ENCODE data around the gene DNAJC17. TPM values are rescaled to one million over a fixed set of nuclear protein-coding genes. Genes with fewer than 3 reads are reported as not detected.
A peak's percentile ranks its signal among the peaks of the same experiment; 100 is the strongest.

The DNAJC17 gene
- total RNA-seq, 1 donor: 14.8 TPM

DNA sequence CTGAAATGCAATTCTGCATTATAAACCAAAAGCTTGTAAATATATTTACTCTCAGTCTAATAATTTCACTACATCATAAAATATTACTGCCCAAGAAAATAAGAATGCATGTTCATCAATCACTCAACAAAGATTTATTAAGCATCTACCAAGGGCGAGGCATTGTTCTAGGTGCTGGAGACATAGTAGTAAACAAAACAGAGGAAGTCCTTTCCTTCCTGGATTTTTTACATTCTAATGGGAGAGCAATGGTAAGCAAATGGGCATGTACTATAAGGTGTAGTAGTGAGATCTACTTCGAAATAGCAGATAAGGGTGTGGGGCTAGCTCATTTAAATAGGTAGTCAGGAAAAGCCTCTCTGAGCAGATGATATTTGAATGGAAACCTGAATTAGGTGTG, 11.2 kb downstream of the DNAJC17 start:
- TF ChIP-seq, protein P1, sequence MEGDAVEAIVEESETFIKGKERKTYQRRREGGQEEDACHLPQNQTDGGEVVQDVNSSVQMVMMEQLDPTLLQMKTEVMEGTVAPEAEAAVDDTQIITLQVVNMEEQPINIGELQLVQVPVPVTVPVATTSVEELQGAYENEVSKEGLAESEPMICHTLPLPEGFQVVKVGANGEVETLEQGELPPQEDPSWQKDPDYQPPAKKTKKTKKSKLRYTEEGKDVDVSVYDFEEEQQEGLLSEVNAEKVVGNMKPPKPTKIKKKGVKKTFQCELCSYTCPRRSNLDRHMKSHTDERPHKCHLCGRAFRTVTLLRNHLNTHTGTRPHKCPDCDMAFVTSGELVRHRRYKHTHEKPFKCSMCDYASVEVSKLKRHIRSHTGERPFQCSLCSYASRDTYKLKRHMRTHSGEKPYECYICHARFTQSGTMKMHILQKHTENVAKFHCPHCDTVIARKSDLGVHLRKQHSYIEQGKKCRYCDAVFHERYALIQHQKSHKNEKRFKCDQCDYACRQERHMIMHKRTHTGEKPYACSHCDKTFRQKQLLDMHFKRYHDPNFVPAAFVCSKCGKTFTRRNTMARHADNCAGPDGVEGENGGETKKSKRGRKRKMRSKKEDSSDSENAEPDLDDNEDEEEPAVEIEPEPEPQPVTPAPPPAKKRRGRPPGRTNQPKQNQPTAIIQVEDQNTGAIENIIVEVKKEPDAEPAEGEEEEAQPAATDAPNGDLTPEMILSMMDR (IDR thresholded peaks at IDR 0.05; ENCODE audit: extremely low read depth, low read depth, low read length): no peak
- peaks cover 4% of the 10 kb centered on the region for H3K36me3 ChIP-seq (ENCODE audit: insufficient read depth, low read length)
- H3K4me2 ChIP-seq (ENCODE audit: insufficient read depth, low read length): no peak overlapping the region
- H3K79me2 ChIP-seq (ENCODE audit: insufficient read depth, low read length): peaks cover 55% of the 10 kb centered on the region
- no peak overlapping the region for H2AFZ ChIP-seq (ENCODE audit: low read length)
- H3K9me3 ChIP-seq (ENCODE audit: low read depth, low read length): no peaks in the 10 kb centered on the region
- H3K27ac ChIP-seq (ENCODE audit: low read depth, low read length): no peak overlapping the region
- no peak overlapping the region for H3K4me3 ChIP-seq (ENCODE audit: insufficient read depth, low read length)
- no peak for DNase-seq (ENCODE audit: insufficient read length, low spot score, missing footprints)
- H3K27me3 ChIP-seq (ENCODE audit: insufficient read depth, low read length): no peaks in the 10 kb centered on the region
- peaks cover 9% of the 10 kb centered on the region for H4K20me1 ChIP-seq (ENCODE audit: insufficient read depth, low read length)
- peaks cover 11% of the 10 kb centered on the region for H3K4me1 ChIP-seq (ENCODE audit: insufficient read depth, low read length)

DNA sequence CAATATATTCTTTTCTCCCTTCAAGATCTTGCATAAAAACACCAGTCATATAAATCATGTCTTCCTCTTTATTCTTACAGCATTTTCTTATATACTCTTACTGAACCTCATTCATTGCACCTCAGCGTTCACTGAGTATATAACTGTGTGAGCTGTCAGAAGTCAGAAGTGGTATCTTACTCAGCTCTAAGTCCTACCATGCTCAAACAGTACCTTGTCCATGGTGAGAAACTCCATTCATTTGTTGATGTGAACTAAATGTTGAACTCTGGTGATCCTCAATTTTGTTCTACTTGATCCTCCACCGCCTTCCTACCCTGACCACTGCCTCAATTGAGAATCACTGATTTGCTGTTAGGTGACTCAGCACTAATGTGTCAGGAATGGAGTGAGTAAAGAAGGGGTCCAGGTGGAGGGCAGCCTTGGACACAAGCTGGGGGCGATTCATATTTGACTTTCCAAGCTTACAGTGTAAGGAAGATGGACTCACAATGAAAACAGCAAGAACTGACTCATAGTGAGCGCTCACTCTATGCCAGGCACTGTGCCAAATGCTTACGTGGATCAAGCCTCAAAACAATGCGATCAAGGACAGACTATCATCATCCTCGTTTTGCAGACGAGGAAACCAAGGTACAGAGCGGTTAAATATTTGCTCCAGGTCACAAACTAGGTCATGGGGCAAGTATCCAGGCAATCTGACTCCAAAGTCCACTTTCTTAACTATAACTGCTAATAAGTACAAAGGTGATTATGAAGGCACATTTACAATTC, 13.9 kb downstream of the DNAJC17 start:
- Histone ChIP-seq H3K79me2 (ENCODE audit: insufficient read depth, low read length) (peaks cover 59% of the 10 kb centered on the region), H3K4me1 (ENCODE audit: insufficient read depth, low read length) (peaks cover 17% of the 10 kb centered on the region), H3K27ac (ENCODE audit: low read depth, low read length) (peak overlapping the region; percentile 70), H3K4me2 (ENCODE audit: insufficient read depth, low read length) (peak overlapping the region; percentile 66), H3K4me3 (ENCODE audit: insufficient read depth, low read length) (peak overlapping the region; percentile 27), H3K9me3 (ENCODE audit: low read depth, low read length) (no peaks in the 10 kb centered on the region), H2AFZ (ENCODE audit: low read length) (peak overlapping the region; percentile 56), H3K36me3 (ENCODE audit: insufficient read depth, low read length) (peaks cover 4% of the 10 kb centered on the region), H4K20me1 (ENCODE audit: insufficient read depth, low read length) (peaks cover 6% of the 10 kb centered on the region), H3K27me3 (ENCODE audit: insufficient read depth, low read length) (no peaks in the 10 kb centered on the region)
- TF ChIP-seq, protein P1 (IDR thresholded peaks at IDR 0.05; ENCODE audit: extremely low read depth, low read depth, low read length): no peak
- peak; percentile 53 for DNase-seq (ENCODE audit: insufficient read length, low spot score, missing footprints)

DNA sequence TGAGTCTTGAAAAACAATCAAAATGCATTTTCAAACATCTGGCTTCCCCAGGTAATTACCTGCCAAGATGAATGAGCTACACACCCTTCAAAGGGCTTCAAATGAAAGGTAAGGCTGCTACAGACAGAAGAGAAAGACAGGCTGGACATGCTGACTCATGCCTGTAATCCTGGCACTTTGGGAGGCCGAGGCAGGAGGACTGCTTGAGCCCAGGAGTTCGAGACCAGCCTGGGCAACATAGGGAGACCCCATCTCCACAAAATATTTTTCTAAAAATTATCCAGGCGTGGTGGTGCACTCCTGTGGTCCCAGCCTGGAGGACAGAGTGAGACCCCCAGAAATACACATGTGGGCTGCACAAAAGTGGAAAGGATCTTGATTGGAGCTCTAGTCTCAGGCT, 14.9 kb downstream of the DNAJC17 start:
- peaks cover 13% of the 10 kb centered on the region for H4K20me1 ChIP-seq (ENCODE audit: insufficient read depth, low read length)
- H3K4me1 ChIP-seq (ENCODE audit: insufficient read depth, low read length): peaks cover 23% of the 10 kb centered on the region
- H2AFZ ChIP-seq (ENCODE audit: low read length): no peak overlapping the region
- no peak overlapping the region for H3K4me2 ChIP-seq (ENCODE audit: insufficient read depth, low read length)
- no peak overlapping the region for H3K27ac ChIP-seq (ENCODE audit: low read depth, low read length)
- no peaks in the 10 kb centered on the region for H3K27me3 ChIP-seq (ENCODE audit: insufficient read depth, low read length)
- no peak overlapping the region for H3K4me3 ChIP-seq (ENCODE audit: insufficient read depth, low read length)
- no peak for DNase-seq (ENCODE audit: insufficient read length, low spot score, missing footprints)
- peaks cover 55% of the 10 kb centered on the region for H3K79me2 ChIP-seq (ENCODE audit: insufficient read depth, low read length)
- peaks cover 4% of the 10 kb centered on the region for H3K36me3 ChIP-seq (ENCODE audit: insufficient read depth, low read length)
- TF ChIP-seq, protein P1 (IDR thresholded peaks at IDR 0.05; ENCODE audit: extremely low read depth, low read depth, low read length): no peak
- H3K9me3 ChIP-seq (ENCODE audit: low read depth, low read length): no peaks in the 10 kb centered on the region

DNA sequence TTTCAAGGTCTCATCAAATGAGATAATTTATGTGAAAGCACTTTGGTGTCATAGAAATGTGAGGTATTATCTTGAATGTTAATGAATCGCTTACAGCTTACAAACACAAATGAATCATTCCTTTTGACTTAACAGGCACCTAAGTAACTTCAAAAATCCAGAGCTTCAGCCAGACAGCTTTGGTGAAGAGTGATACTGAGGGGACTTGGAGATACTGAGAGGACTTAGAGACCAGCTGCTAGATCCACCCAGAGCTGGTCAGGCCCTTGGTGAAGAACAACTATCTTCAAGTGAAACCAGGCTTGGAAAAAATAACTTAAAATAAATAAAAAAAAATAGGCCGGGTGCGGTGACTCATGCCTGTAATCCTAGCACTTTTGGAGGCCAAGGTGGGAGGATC, 16.6 kb downstream of the DNAJC17 start:
- Histone ChIP-seq H3K27me3 (ENCODE audit: insufficient read depth, low read length) (no peaks in the 10 kb centered on the region), H3K4me3 (ENCODE audit: insufficient read depth, low read length) (no peak overlapping the region), H3K9me3 (ENCODE audit: low read depth, low read length) (no peaks in the 10 kb centered on the region), H3K36me3 (ENCODE audit: insufficient read depth, low read length) (peaks cover 4% of the 10 kb centered on the region), H2AFZ (ENCODE audit: low read length) (no peak overlapping the region), H4K20me1 (ENCODE audit: insufficient read depth, low read length) (peaks cover 28% of the 10 kb centered on the region), H3K27ac (ENCODE audit: low read depth, low read length) (peak overlapping the region; percentile 54), H3K4me2 (ENCODE audit: insufficient read depth, low read length) (peak overlapping the region; percentile 28), H3K79me2 (ENCODE audit: insufficient read depth, low read length) (peaks cover 52% of the 10 kb centered on the region), H3K4me1 (ENCODE audit: insufficient read depth, low read length) (peaks cover 33% of the 10 kb centered on the region)
- peak; percentile 72 for DNase-seq (ENCODE audit: insufficient read length, low spot score, missing footprints)
- TF ChIP-seq, protein P1 (IDR thresholded peaks at IDR 0.05; ENCODE audit: extremely low read depth, low read depth, low read length): no peak

All from osteoblast (primary cell).